ENCODE measurements around the gene EHD1. TPM values are rescaled to one million over a fixed set of nuclear protein-coding genes. Genes with fewer than 3 reads are reported as not detected.

The EHD1 gene
- total and polyA plus RNA-seq, 2 donors (not counting 1 experiment from before 2014, with no cell fraction given): 71.3 to 240 TPM

DNA sequence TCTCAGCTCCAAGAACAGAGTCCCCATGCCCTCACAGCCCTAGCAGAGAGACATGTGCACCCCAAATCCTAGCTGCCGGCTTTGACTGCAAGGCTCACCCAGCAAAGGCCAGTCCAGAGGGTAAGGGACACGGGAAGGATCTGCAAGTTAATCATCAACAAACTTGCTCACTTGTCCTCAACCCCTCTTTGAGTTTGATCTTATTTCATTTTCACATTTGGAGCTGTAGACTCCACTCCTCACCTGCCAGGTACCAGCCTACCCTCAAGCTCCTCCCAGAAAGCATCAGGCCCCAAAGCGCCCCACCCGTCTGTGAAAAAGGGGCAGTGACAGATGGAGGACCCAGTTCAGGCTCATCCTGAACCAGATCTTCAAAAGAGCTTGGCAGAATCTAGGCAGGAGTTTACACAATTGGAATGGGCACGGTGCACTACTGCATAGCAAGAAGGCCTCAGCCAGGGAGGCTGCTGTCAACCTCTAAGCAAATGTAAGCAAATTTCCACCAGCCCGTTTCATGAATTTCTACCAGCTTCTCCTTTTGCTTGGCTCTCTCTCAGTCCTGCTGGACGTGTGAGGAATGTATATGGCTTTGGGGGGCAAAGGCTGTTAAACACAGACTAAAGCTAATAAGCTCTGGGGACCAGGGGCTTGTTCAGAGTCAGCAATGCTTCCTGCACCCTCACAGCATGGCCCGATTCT is 5.5 kb downstream of the EHD1 start:
- no peak overlapping the region for H3K27ac ChIP-seq (ENCODE audit: insufficient read depth, low read length)
- TF ChIP-seq EZH2 (IDR thresholded peaks at IDR 0.05; ENCODE audit: low read length, missing control alignments): no peak
- TF ChIP-seq, protein P1, sequence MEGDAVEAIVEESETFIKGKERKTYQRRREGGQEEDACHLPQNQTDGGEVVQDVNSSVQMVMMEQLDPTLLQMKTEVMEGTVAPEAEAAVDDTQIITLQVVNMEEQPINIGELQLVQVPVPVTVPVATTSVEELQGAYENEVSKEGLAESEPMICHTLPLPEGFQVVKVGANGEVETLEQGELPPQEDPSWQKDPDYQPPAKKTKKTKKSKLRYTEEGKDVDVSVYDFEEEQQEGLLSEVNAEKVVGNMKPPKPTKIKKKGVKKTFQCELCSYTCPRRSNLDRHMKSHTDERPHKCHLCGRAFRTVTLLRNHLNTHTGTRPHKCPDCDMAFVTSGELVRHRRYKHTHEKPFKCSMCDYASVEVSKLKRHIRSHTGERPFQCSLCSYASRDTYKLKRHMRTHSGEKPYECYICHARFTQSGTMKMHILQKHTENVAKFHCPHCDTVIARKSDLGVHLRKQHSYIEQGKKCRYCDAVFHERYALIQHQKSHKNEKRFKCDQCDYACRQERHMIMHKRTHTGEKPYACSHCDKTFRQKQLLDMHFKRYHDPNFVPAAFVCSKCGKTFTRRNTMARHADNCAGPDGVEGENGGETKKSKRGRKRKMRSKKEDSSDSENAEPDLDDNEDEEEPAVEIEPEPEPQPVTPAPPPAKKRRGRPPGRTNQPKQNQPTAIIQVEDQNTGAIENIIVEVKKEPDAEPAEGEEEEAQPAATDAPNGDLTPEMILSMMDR (conservative IDR thresholded peaks at IDR 0.05 in 1 of 2, IDR thresholded peaks at IDR 0.05 in 1 of 2; ENCODE audit: low read depth in 1 of 2, low read length in 2 of 2): no peak
- peaks cover 25% of the 10 kb centered on the region for H3K36me3 ChIP-seq (ENCODE audit: control insufficient read depth, insufficient read depth, low read length)
- H3K4me2 ChIP-seq (ENCODE audit: extremely low read depth, insufficient read depth, low read length): no peak overlapping the region
- no peak overlapping the region for H2AFZ ChIP-seq (ENCODE audit: low read length)
- H3K4me1 ChIP-seq (ENCODE audit: control insufficient read depth, extremely low read depth, insufficient read depth, low read length): peaks cover 42% of the 10 kb centered on the region
- no peaks in the 10 kb centered on the region for H4K20me1 ChIP-seq (ENCODE audit: control insufficient read depth, extremely low read depth, insufficient read depth, low read length)
- H3K9ac ChIP-seq (ENCODE audit: insufficient read depth, low read length): no peak overlapping the region
- H3K9me3 ChIP-seq (ENCODE audit: control insufficient read depth, insufficient read depth, low read depth, low read length): no peaks in the 10 kb centered on the region
- H3K27me3 ChIP-seq (ENCODE audit: control insufficient read depth, insufficient read depth, low read length): no peaks in the 10 kb centered on the region
- peaks cover 90% of the 10 kb centered on the region for H3K79me2 ChIP-seq (ENCODE audit: control insufficient read depth, insufficient read depth, low read length)
- no peak for DNase-seq (ENCODE audit: low read depth in 2 of 2)
- H3K4me3 ChIP-seq (replicated peaks in 1 of 4; ENCODE audit: control extremely low read depth in 1 of 4, insufficient read depth in 1 of 4, low read depth in 3 of 4, low read length in 4 of 4): no peak overlapping the region

DNA sequence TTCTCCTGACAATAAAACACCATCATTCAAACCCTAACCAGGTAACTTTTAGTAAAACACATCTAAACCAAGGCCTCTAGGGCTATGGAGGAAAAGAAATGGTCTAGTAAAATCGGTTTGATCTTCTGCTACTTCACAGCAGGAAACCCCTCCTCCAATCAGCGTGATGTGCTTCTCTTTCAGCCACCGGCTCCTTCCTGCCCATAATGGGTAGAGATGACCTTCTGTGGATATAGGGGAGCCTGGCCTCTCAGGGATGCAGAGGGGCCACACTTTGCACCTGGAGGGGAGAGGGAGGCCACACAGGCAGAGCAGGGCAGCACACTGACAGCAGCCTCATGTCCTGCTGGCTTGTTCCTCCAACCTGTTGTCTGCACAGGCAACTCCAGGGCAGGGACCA is 6.9 kb downstream of the EHD1 start:
- no peaks in the 10 kb centered on the region for H3K27me3 ChIP-seq (ENCODE audit: control insufficient read depth, insufficient read depth, low read length)
- H3K9me3 ChIP-seq (ENCODE audit: control insufficient read depth, insufficient read depth, low read depth, low read length): no peaks in the 10 kb centered on the region
- H3K79me2 ChIP-seq (ENCODE audit: control insufficient read depth, insufficient read depth, low read length): peaks cover 89% of the 10 kb centered on the region
- no peak overlapping the region for H3K4me3 ChIP-seq (replicated peaks in 1 of 4; ENCODE audit: control extremely low read depth in 1 of 4, insufficient read depth in 1 of 4, low read depth in 3 of 4, low read length in 4 of 4)
- H4K20me1 ChIP-seq (ENCODE audit: control insufficient read depth, extremely low read depth, insufficient read depth, low read length): no peaks in the 10 kb centered on the region
- H3K4me2 ChIP-seq (ENCODE audit: extremely low read depth, insufficient read depth, low read length): peak overlapping the region; percentile 21
- no peak for DNase-seq (ENCODE audit: low read depth in 2 of 2)
- H3K36me3 ChIP-seq (ENCODE audit: control insufficient read depth, insufficient read depth, low read length): peaks cover 26% of the 10 kb centered on the region
- TF ChIP-seq, protein P1 (conservative IDR thresholded peaks at IDR 0.05 in 1 of 2, IDR thresholded peaks at IDR 0.05 in 1 of 2; ENCODE audit: low read depth in 1 of 2, low read length in 2 of 2): no peak
- no peak for TF ChIP-seq EZH2 (IDR thresholded peaks at IDR 0.05; ENCODE audit: low read length, missing control alignments)
- no peak overlapping the region for H3K9ac ChIP-seq (ENCODE audit: insufficient read depth, low read length)
- H3K27ac ChIP-seq (ENCODE audit: insufficient read depth, low read length): peak overlapping the region; percentile 82
- no peak overlapping the region for H2AFZ ChIP-seq (ENCODE audit: low read length)
- peaks cover 49% of the 10 kb centered on the region for H3K4me1 ChIP-seq (ENCODE audit: control insufficient read depth, extremely low read depth, insufficient read depth, low read length)

DNA sequence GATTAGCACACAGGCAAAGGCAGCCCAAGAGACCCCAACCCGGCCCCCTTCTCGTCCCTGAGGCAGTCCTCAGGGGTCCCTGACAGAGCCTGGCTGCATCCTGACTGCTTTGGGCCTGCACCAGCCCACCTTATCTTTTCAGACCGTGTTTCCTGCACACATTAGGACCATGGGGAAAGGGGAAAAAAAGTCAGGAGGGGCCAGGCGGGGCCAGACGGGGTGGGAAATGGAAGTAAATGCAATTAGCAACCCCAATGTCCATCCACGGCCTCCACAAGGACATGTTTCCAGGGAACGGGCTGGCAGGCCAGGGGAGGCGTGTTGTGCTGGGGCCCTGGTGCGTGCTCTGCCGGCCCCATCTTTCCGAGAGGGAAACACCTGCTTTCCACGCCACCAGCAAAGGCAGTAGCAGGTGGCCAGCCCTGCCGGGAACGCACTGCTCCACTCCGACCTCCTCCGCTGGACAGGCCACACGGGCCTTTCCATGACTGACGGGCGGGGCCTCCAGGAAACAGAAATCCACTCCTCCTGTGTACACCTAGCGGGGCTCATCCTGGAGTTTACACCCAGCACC is 7.4 kb downstream of the EHD1 start:
- Histone ChIP-seq H3K36me3 (ENCODE audit: control insufficient read depth, insufficient read depth, low read length) (peaks cover 26% of the 10 kb centered on the region), H3K4me2 (ENCODE audit: extremely low read depth, insufficient read depth, low read length) (peak overlapping the region; percentile 78), H2AFZ (ENCODE audit: low read length) (no peak overlapping the region), H3K9me3 (ENCODE audit: control insufficient read depth, insufficient read depth, low read depth, low read length) (no peaks in the 10 kb centered on the region), H3K79me2 (ENCODE audit: control insufficient read depth, insufficient read depth, low read length) (peaks cover 89% of the 10 kb centered on the region), H3K4me1 (ENCODE audit: control insufficient read depth, extremely low read depth, insufficient read depth, low read length) (peaks cover 52% of the 10 kb centered on the region), H3K27me3 (ENCODE audit: control insufficient read depth, insufficient read depth, low read length) (no peaks in the 10 kb centered on the region), H3K9ac (ENCODE audit: insufficient read depth, low read length) (peak overlapping the region; percentile 41), H3K27ac (ENCODE audit: insufficient read depth, low read length) (peak overlapping the region; percentile 82), H4K20me1 (ENCODE audit: control insufficient read depth, extremely low read depth, insufficient read depth, low read length) (no peaks in the 10 kb centered on the region), H3K4me3 (replicated peaks in 1 of 4; ENCODE audit: control extremely low read depth in 1 of 4, insufficient read depth in 1 of 4, low read depth in 3 of 4, low read length in 4 of 4) (peak overlapping the region in 1 of 4 experiments; percentile 37)
- TF ChIP-seq EZH2 (IDR thresholded peaks at IDR 0.05; ENCODE audit: low read length, missing control alignments): no peak
- TF ChIP-seq, protein P1 (conservative IDR thresholded peaks at IDR 0.05 in 1 of 2, IDR thresholded peaks at IDR 0.05 in 1 of 2; ENCODE audit: low read depth in 1 of 2, low read length in 2 of 2): no peak
- DNase-seq (ENCODE audit: low read depth in 2 of 2): no peak

All from fibroblast of lung (primary cell).